Activated B cell treated with CpG ODN at 0.5 μM for 24 hours (primary cell): Measurements from ENCODE around the gene IFT52. TPM values are rescaled to one million over a fixed set of nuclear protein-coding genes. Genes with fewer than 3 reads are reported as not detected.

ENCODE experiments used
- ATAC-seq: fragments of 200-7000 bp; cut with Tn5 transposase; one replicate; pipeline ENCODE4 v1.10.0; 2021; ENCODE audit warnings: low read depth, mild to moderate bottlenecking, moderate library complexity
- CTCF ChIA-PET: fragments of 350-600 bp; sonication (Branson Sonifier 250); formaldehyde crosslinking; loops from one replicate; lab custom pipeline; 2021; ENCODE audit warnings: antibody characterized with exemption; lab: Charles Lee
- POLR2A ChIA-PET: fragments of 350-600 bp; sonication (Branson Sonifier 250); formaldehyde crosslinking; loops from one replicate; lab custom pipeline; 2021; ENCODE audit warnings: antibody characterized with exemption; lab: Charles Lee
- DNase-seq: peaks from one replicate; pipeline ENCODE4 v3.0.0; 2022
- H3K27ac Mint-ChIP-seq: one replicate; pipeline ENCODE4 v1.8.0; 2020; ENCODE audit warnings: mixed read lengths
- H3K27me3 Mint-ChIP-seq: one replicate; pipeline ENCODE4 v1.8.0; 2021; ENCODE audit warnings: mixed read lengths
- H3K36me3 Mint-ChIP-seq: one replicate; pipeline ENCODE4 v1.8.0; 2021; ENCODE audit warnings: low read depth, mixed read lengths
- H3K4me1 Mint-ChIP-seq: one replicate; pipeline ENCODE4 v1.8.0; 2021; ENCODE audit warnings: mixed read lengths
- H3K4me3 Mint-ChIP-seq: one replicate; pipeline ENCODE4 v1.8.0; 2020; ENCODE audit warnings: mild to moderate bottlenecking, mixed read lengths
- H3K9me3 Mint-ChIP-seq: one replicate; pipeline ENCODE4 v1.8.0; 2020; ENCODE audit warnings: mixed read lengths
- CTCF ChIP-seq: fragments of 200-600 bp; IDR thresholded peaks from one replicate; pipeline ENCODE4 v1.8.0; 2022; ENCODE audit warnings: antibody characterized with exemption, mild to moderate bottlenecking
- intact Hi-C: fragments of 100-400 bp; cut with micrococcal nuclease; formaldehyde crosslinking; loops from one replicate; pipeline ENCODE4 v1.15.1; 2024
- total RNA-seq: library from RNA; stranded (reverse); gene quantifications from 2 replicates; pipeline ENCODE4 v1.2.3, GENCODE V29; 2022

IFT52 gene
- total RNA-seq, 1 donor from 2014 or later = 18.7 TPM

- ATAC-seq (peak; percentile 40), DNase-seq (peak; percentile 52)
- Mint-ChIP-seq H3K4me1 (peaks cover 64% of the 10 kb centered on the region), H3K4me3 (peak overlapping the region; percentile 73), H3K27ac (peak overlapping the region; percentile 97), H3K27me3 (no peaks in the 10 kb centered on the region), H3K36me3 (peaks cover 43% of the 10 kb centered on the region), H3K9me3 (no peaks in the 10 kb centered on the region)
- intact Hi-C loops = loop anchor here (5.0 kb wide), 2 partner anchors 906 to 966 kb away; no protein-coding TSS in a partner anchor
- TF ChIP-seq CTCF = no peak
- ChIA-PET CTCF (interaction anchor here (0.7 to 2.7 kb wide), 8 partner anchors 8 to 168 kb away, joined by 3 to 9 read pairs (median 6); partner anchors contain the start of gene IFT52), POLR2A (interaction anchor here (0.6 to 5.3 kb wide), 19 partner anchors 8 to 1734 kb away, joined by 3 to 287 read pairs (median 5); partner anchors contain the start of genes IFT52, MYBL2, PIGT and SRSF6)
Observed at GRCh38 chr20:43681468-43681942, 90.8 kb downstream of the IFT52 start.

GRCh38 chr20:43681991-43682410 is 91.3 kb downstream of the IFT52 start:
- intact Hi-C loops = loop anchor here (1.0 to 5.0 kb wide), 12 partner anchors 10 to 965 kb away; partner anchors contain the start of genes IFT52, MYBL2 and SRSF6
- H3K27ac Mint-ChIP-seq = peak overlapping the region; percentile 97
- H3K27me3 Mint-ChIP-seq = no peaks in the 10 kb centered on the region
- peak overlapping the region; percentile 73 for H3K4me3 Mint-ChIP-seq
- H3K9me3 Mint-ChIP-seq = no peaks in the 10 kb centered on the region
- peaks cover 43% of the 10 kb centered on the region for H3K36me3 Mint-ChIP-seq
- peaks cover 61% of the 10 kb centered on the region for H3K4me1 Mint-ChIP-seq
- ChIA-PET CTCF (interaction anchor here (1.1 to 2.7 kb wide), 7 partner anchors 9 to 168 kb away, joined by 3 to 9 read pairs (median 8); partner anchors contain the start of gene IFT52), POLR2A (interaction anchor here (0.6 to 5.3 kb wide), 19 partner anchors 8 to 1734 kb away, joined by 3 to 287 read pairs (median 5); partner anchors contain the start of genes IFT52, MYBL2, PABPC1L and PIGT)
- no peak for TF ChIP-seq CTCF
- DNase-seq (peak; percentile 65), ATAC-seq (peak; percentile 89)

- POLR2A ChIA-PET = interaction anchor here (0.6 to 5.3 kb wide), 17 partner anchors 8 to 1733 kb away, joined by 3 to 287 read pairs (median 5); partner anchors contain the start of genes IFT52, MYBL2, PABPC1L and PIGT
- Mint-ChIP-seq H3K4me1 (peaks cover 57% of the 10 kb centered on the region), H3K27ac (peak overlapping the region; percentile 97), H3K36me3 (peaks cover 43% of the 10 kb centered on the region), H3K9me3 (no peaks in the 10 kb centered on the region), H3K4me3 (peak overlapping the region; percentile 73), H3K27me3 (no peaks in the 10 kb centered on the region)
- DNase-seq (peak; percentile 33), ATAC-seq (peak; percentile 41)
- no peak for TF ChIP-seq CTCF
- intact Hi-C loops = loop anchor here (1.0 to 5.0 kb wide), 12 partner anchors 10 to 965 kb away; partner anchors contain the start of genes IFT52, MYBL2 and SRSF6
- CTCF ChIA-PET = interaction anchor here (1.1 to 2.7 kb wide), 6 partner anchors 9 to 168 kb away, joined by 3 to 9 read pairs (median 6); partner anchors contain the start of gene IFT52
Observed at GRCh38 chr20:43682446-43682845, 91.7 kb downstream of the IFT52 start.

GRCh38 chr20:43686820-43687219 is 96.1 kb downstream of the IFT52 start:
- Mint-ChIP-seq H3K9me3 (no peaks in the 10 kb centered on the region), H3K4me3 (no peak overlapping the region), H3K36me3 (peaks cover 47% of the 10 kb centered on the region), H3K4me1 (peaks cover 33% of the 10 kb centered on the region), H3K27ac (peak overlapping the region; percentile 41), H3K27me3 (no peaks in the 10 kb centered on the region)
- TF ChIP-seq CTCF = no peak
- DNase-seq (no peak), ATAC-seq (no peak)
- CTCF ChIA-PET = no interaction called here
- intact Hi-C loops = no loop called here
- POLR2A ChIA-PET = interaction anchor here (0.5 to 3.5 kb wide), 2 partner anchors 19 to 28 kb away, joined by 3 to 31 read pairs; partner anchors contain the start of gene MYBL2

- POLR2A ChIA-PET = interaction anchor here (1.5 kb wide), 1 partner anchor 22 kb away, joined by 4 read pairs; no protein-coding TSS in a partner anchor
- H3K27ac Mint-ChIP-seq = peak overlapping the region; percentile 66
Observed at GRCh38 chr20:43689165-43689564, 98.4 kb downstream of the IFT52 start.

More at GRCh38 chr20:43689165-43689564, 98.4 kb downstream of the IFT52 start:
- Mint-ChIP-seq H3K27me3 (no peaks in the 10 kb centered on the region), H3K4me1 (peaks cover 26% of the 10 kb centered on the region), H3K9me3 (no peaks in the 10 kb centered on the region), H3K36me3 (peaks cover 50% of the 10 kb centered on the region), H3K4me3 (no peak overlapping the region)
- CTCF ChIA-PET = interaction anchor here (1.2 to 3.4 kb wide), 3 partner anchors 150 to 391 kb away, joined by 3 to 24 read pairs (median 4); no protein-coding TSS in a partner anchor
- TF ChIP-seq CTCF = no peak
- intact Hi-C loops = no loop called here
- no peak for DNase-seq
- ATAC-seq = no peak
